T-helper 1 cell treated with Interleukin-12 subunit alpha and Interleukin-12 subunit beta and Interleukin-4 antibody, amounts not matched to agents 30 μg/mL and 1 μg/mL, for 36 hours (primary cell): Measurements from ENCODE around the gene BRSK2.

Experiments
- H3K27ac Mint-ChIP-seq: one replicate; pipeline ENCODE4 v1.8.0; 2021; ENCODE audit warnings: mild to moderate bottlenecking, mixed read lengths
- H3K27me3 Mint-ChIP-seq: one replicate; pipeline ENCODE4 v1.8.0; 2021; ENCODE audit warnings: low read depth, mixed read lengths
- H3K36me3 Mint-ChIP-seq: one replicate; pipeline ENCODE4 v1.8.0; 2021; ENCODE audit warnings: low read depth, mixed read lengths
- H3K4me1 Mint-ChIP-seq: one replicate; pipeline ENCODE4 v1.8.0; 2021; ENCODE audit warnings: low read depth, mixed read lengths
- H3K4me3 Mint-ChIP-seq: one replicate; pipeline ENCODE4 v1.8.0; 2021; ENCODE audit warnings: mild to moderate bottlenecking, moderate library complexity, mixed read lengths
- H3K9me3 Mint-ChIP-seq: one replicate; pipeline ENCODE4 v1.8.0; 2021; ENCODE audit warnings: mixed read lengths

BRSK2 gene

DNA sequence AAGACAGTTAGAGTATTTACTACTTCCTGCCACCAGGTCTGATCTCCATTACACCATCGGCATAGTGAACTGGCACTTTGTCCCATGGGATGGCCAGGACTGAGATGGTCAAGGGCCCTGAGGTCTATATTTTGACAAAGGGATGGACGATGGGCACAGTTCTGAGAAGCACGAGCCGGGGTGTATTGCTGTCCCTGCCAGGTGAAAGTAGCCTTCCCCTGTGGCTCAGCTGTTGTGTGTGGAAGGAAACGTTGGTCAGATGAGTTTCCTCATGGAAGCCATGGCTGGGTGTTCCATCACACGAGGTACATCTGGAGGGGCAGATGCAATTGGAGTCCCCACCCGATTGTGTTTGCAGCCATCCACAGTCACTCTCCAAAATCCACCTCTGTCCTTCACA lies 27.9 kb upstream of the BRSK2 start:
- no peaks in the 10 kb centered on the region for H3K36me3 Mint-ChIP-seq
- H3K4me1 Mint-ChIP-seq: no peaks in the 10 kb centered on the region
- H3K9me3 Mint-ChIP-seq: peaks cover 9% of the 10 kb centered on the region
- H3K27me3 Mint-ChIP-seq: no peaks in the 10 kb centered on the region
- no peak overlapping the region for H3K27ac Mint-ChIP-seq
- no peak overlapping the region for H3K4me3 Mint-ChIP-seq

DNA sequence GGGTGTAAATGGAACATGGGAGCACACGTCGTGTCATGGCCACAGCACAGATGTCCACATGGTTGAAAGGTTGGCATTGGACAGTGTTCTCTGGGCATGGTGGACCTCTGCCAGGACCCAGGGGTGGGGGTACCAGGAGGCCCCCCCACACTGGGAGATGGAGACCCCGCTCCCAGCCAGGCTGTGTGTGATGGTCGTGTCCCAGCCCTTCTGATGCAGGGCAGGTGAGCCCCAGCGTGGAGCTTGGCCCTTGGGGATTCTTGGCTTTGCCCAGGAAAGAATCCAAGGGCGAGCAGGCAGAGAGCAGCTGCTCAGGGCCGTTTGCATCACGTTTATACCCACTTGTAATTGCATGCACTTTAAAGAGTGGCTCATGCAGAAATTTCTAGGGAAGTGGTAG lies 22.0 kb upstream of the BRSK2 start:
- H3K4me1 Mint-ChIP-seq: no peaks in the 10 kb centered on the region
- peaks cover 13% of the 10 kb centered on the region for H3K9me3 Mint-ChIP-seq
- H3K36me3 Mint-ChIP-seq: no peaks in the 10 kb centered on the region
- no peaks in the 10 kb centered on the region for H3K27me3 Mint-ChIP-seq
- no peak overlapping the region for H3K4me3 Mint-ChIP-seq
- no peak overlapping the region for H3K27ac Mint-ChIP-seq

DNA sequence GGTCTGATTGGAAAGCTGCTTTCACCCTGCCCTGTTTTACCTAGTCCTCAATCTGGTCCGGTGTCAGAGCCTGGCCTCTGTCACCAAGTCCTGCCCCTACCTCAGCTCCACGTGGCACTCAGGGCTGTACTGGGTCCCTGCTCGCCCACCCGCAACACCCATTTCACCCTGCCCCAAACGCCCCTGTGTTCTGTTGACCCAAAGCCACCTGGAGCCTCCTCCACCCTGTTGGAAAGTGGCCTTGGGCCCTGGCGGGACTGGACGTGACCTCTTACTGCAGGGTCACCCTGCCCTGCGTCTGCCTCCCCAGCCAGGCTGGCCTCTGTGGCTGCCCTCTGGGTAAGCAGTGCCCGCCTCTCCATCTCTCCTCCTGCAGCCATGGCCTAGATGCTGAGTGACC lies 21.5 kb upstream of the BRSK2 start:
- Mint-ChIP-seq H3K27me3 (no peaks in the 10 kb centered on the region), H3K4me3 (no peak overlapping the region), H3K4me1 (no peaks in the 10 kb centered on the region), H3K9me3 (peaks cover 13% of the 10 kb centered on the region), H3K27ac (no peak overlapping the region), H3K36me3 (no peaks in the 10 kb centered on the region)

DNA sequence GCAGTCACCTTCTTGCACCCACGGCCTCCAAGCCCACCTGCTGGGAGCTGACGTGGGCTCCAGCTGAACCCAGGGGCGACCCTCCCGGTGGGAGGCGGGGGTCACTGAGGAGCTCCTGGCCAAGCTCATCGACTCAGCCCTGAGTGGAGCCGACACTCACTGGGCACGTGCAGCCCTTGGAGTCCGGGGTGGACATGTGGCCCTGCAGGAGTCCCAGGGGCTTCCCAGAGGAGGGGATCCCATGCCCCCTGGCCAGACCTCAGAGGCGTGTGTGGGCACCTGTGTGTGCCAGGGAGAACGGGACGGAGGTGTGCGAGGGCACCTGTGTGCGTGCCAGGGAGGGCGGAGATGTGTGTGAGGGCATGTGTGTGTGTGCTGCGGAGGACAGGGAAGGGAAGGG lies 20.8 kb upstream of the BRSK2 start:
- no peak overlapping the region for H3K27ac Mint-ChIP-seq
- H3K36me3 Mint-ChIP-seq: no peaks in the 10 kb centered on the region
- no peaks in the 10 kb centered on the region for H3K4me1 Mint-ChIP-seq
- H3K27me3 Mint-ChIP-seq: no peaks in the 10 kb centered on the region
- peaks cover 13% of the 10 kb centered on the region for H3K9me3 Mint-ChIP-seq
- no peak overlapping the region for H3K4me3 Mint-ChIP-seq

DNA sequence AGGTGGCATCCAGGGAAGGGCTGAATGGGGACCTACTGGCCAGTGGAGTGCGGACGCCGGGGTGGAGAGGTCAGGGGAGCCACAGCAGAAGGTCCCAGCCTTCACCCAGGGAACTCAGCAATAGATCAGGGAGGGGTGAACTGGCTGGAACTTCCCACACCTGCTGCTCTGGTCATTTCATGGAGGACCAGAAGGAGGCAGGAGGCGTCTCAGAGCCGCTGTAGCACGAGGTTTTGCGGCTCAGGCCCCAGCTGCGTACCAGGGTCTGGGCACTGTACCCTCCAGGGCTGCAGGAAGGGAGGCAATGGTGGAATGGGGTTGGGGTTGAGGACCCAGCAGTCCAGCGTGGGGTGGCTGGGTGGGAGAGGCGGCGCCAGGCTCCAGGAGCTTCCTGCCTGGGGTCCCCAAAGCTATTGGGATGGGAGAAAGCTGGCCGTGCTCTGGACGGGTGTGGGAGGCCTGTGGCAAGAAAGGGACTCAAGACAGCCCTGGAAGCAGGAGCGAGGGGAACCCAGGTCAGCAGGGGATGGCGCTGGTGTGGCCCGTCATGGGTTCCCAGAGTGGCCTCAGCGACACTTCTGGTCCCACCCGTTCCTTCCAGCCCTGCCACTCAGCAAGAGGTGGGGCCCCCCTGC lies 20.2 kb upstream of the BRSK2 start:
- no peak overlapping the region for H3K27ac Mint-ChIP-seq

DNA sequence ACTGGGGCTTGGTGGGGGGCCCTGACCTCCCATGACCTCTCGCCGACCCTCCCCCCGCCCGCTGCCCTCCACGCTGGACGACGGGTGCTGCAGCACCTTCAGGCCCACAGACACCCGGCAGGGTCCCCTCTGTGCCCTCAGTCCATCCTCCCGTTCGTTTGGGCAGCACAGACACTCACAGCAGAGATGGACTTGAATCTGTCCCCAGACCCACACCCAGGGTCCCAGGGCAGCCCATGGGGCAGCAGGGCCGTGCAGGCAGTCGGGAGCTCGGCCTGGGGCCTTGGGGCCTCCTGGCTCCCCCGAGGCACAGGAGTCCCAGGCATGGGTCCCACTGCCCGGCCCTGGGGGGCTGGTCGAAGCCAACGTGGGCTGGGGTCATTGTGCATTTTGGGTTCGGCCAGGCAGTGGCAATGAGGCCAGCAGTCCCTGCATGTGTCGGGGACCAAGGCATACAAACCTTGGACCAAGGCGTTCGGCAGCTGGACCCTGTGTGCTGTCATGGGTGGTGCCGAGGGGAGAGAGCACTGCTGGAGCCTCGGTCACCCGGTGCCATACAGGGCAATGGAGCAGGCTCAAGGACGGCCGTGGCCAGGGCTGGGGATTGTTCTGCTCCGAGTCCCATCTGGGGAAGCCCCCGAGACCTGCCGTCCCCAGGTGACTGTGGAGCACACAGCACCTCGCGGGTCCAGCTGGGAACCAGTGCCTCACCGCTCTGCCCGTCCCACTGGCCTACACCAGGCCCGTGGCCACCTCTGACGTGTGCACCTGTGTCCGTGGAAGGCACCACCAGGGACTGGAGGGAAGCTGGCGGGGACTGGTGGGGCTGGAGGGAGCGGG lies 19.3 kb upstream of the BRSK2 start:
- H3K36me3 Mint-ChIP-seq: no peaks in the 10 kb centered on the region

More for the DNA sequence above, 20.2 kb upstream of the BRSK2 start:
- Mint-ChIP-seq H3K36me3 (no peaks in the 10 kb centered on the region), H3K27me3 (no peaks in the 10 kb centered on the region), H3K9me3 (peaks cover 13% of the 10 kb centered on the region), H3K4me1 (no peaks in the 10 kb centered on the region), H3K4me3 (no peak overlapping the region)

DNA sequence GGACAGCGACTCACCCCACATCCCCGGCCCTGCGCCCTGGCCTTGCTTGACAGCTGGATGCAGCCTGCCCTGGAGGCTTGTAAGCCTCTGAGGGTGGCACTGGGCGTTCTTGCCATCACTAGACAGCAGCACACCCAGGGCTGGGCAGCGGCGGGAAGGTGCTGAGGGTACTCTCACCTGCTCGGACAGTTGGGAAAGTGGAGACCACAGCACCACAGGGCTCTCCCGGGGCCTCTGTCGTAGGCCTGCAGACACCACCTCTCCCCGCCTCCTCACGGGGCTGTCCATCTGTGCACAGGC lies 18.8 kb upstream of the BRSK2 start:
- Mint-ChIP-seq H3K9me3 (peaks cover 10% of the 10 kb centered on the region), H3K4me1 (no peaks in the 10 kb centered on the region), H3K4me3 (no peak overlapping the region), H3K36me3 (no peaks in the 10 kb centered on the region), H3K27ac (no peak overlapping the region), H3K27me3 (no peaks in the 10 kb centered on the region)

More for the DNA sequence above, 19.3 kb upstream of the BRSK2 start:
- no peak overlapping the region for H3K4me3 Mint-ChIP-seq
- H3K9me3 Mint-ChIP-seq: peaks cover 12% of the 10 kb centered on the region
- no peak overlapping the region for H3K27ac Mint-ChIP-seq
- H3K27me3 Mint-ChIP-seq: no peaks in the 10 kb centered on the region
- no peaks in the 10 kb centered on the region for H3K4me1 Mint-ChIP-seq

DNA sequence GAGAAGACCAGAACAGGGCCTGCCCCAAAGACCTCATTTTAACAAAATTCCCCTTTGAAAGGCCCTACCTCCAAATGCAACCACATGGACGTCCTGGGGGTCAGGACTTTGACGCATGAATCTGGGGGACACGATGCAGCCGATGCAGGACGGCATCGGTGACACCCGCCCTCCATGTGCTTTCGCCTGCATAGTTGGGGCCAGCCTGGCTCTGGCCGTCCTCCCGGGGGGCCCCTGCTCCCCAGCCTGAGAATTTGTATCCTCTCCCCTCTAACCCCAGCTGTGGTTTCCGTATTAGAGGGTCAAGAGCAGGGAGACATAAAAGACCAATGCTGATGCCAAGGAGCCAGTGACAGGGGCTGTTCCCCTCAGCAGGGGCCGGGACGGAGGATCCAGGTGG lies 18.4 kb upstream of the BRSK2 start:
- Mint-ChIP-seq H3K4me1 (no peaks in the 10 kb centered on the region), H3K9me3 (peaks cover 10% of the 10 kb centered on the region), H3K4me3 (no peak overlapping the region), H3K27me3 (no peaks in the 10 kb centered on the region), H3K36me3 (no peaks in the 10 kb centered on the region), H3K27ac (no peak overlapping the region)

DNA sequence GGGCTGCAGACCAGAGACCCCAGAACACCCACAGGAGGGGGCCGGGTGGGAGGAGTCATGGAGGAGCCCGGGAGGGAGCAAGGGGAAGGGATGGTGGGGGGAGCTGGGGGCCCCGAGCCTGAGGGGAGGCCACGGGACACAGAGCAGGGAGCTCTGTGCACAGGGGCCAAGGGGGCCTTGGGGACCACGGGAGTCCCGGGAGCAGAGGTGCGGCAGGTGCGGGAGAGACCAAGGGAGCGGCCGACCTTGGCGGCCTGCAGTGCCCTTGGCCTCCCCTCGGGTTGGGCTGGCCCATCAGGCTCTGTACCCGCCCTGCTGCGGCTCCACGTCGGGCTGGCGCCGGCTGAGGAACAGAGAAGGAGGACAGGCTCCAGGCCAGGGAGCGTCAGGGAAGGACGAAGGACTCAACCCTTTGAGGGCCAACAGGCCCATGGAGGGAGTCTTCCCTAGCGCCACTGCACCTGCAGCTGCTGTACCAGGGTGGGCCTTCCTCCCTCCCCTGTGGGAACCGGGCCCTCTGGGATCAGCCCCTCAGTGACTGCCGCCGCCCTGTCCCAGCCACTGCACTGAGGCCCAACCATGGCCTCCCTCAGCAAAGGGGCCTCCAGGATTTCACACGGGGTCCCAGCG lies 17.8 kb upstream of the BRSK2 start:
- Mint-ChIP-seq H3K4me3 (no peak overlapping the region), H3K9me3 (peaks cover 4% of the 10 kb centered on the region), H3K36me3 (no peaks in the 10 kb centered on the region), H3K27ac (no peak overlapping the region), H3K4me1 (no peaks in the 10 kb centered on the region), H3K27me3 (peaks cover 2% of the 10 kb centered on the region)

DNA sequence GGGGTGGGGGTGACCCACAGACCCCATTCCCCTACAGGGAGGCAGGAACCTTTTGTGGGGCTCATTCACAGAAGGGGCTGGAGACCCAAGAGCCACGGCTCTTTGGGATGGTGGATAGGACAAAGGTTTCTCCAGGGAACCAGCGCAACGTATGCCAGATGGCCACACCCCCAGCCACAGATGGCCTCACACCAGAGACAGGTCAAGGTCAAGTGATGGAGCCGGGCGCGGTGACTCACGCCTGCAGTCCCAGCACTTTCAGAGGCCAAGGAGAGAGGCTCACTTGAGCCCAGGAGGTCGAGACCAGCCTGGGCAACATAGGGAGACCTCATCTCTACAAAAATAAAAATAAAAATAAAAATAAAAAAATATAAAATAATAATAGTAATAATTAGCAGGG lies 17.1 kb upstream of the BRSK2 start:
- peaks cover 3% of the 10 kb centered on the region for H3K9me3 Mint-ChIP-seq

DNA sequence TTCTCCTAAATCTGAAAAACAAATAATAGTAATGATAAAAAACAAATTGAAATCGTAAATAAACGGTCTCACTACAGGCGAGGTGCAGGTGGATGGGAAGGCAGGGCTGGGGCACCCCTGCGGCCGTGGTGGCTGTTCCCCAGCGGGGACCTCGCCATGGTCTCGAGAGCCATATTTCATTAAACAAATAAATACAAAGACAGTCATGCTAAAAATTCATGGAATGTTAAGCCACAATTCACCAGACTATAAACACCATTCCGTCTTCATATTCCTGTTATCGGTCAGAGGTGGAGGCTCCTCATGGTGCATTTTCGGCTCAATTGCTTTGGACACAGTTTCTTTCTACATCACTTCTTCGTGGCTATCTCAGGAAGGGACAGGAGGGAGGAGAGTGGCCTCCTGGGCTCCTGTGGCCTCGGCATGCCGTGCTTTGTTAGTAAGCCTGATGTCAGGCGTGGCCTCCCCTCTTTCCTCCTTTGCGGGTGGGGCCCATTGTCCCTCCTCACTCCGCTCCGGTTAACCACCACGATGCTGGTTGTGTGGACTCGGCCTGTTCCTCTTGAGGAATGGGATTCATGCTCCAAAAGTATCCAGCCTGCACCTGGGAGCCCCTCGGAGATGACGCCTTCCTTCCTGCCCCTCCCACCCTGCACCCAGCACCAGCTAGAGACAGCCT lies 16.1 kb upstream of the BRSK2 start:
- H3K27ac Mint-ChIP-seq: no peak overlapping the region
- H3K36me3 Mint-ChIP-seq: no peaks in the 10 kb centered on the region
- no peak overlapping the region for H3K4me3 Mint-ChIP-seq
- peaks cover 7% of the 10 kb centered on the region for H3K27me3 Mint-ChIP-seq
- no peaks in the 10 kb centered on the region for H3K4me1 Mint-ChIP-seq
- no peaks in the 10 kb centered on the region for H3K9me3 Mint-ChIP-seq

More for the DNA sequence above, 17.1 kb upstream of the BRSK2 start:
- Mint-ChIP-seq H3K4me3 (no peak overlapping the region), H3K4me1 (no peaks in the 10 kb centered on the region), H3K27ac (no peak overlapping the region), H3K27me3 (peaks cover 7% of the 10 kb centered on the region), H3K36me3 (no peaks in the 10 kb centered on the region)

DNA sequence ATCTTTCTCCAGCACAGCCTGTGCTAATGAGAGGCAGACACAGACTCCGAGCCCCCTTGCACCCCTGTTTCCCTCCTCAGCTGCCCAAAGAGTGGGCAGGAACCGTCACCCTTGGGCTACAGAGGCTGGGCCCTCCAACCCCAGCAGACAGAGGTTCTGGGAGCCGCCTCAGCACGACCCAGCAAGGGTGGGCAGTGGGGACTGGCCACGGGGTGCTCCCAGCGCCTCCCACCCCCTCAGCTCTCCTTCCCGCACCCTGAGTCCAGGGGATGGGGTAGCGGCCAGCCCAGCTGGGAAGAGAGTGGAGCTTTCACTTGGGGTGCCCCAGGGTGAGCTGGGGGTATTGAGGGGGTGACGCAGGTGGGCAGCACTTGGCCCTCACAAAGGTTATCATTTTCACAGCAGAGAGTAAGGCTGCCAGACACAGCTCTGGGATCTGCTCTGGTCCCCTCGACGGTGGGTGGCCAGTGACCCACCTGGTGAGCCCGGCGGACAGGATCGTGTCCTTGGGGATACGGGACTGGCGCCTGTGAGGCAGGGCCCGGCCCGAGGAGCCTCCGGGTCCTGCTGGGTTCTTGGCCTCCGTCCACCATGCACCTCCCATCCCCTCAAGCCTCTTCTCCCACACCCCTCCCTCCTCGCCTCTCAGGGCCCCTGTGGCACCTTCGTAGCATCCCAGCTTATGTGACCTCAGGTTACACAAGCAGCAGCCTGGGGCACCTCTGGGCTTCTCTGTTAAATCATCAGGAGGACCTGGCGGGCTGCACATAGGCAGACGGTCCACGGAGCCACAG lies 14.4 kb upstream of the BRSK2 start:
- H3K36me3 Mint-ChIP-seq: no peaks in the 10 kb centered on the region
- peaks cover 13% of the 10 kb centered on the region for H3K27me3 Mint-ChIP-seq
- H3K27ac Mint-ChIP-seq: no peak overlapping the region

DNA sequence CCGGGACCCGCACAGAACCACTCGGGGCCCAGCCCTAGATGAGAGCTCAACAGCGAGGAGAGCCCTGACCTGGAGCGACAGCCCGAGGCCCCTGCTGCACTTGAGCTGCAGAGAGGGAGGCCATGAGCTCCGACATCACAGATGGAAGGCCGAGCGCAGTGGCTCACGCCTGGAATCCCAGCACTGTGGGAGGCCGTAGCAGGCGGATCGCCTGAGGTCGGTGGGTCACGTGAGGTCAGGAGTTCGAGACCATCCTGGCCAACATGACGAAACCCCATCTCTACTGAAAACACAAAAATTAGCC lies 13.8 kb upstream of the BRSK2 start:
- Mint-ChIP-seq H3K36me3 (no peaks in the 10 kb centered on the region), H3K27me3 (peaks cover 16% of the 10 kb centered on the region), H3K4me3 (no peak overlapping the region), H3K27ac (no peak overlapping the region), H3K9me3 (no peaks in the 10 kb centered on the region), H3K4me1 (no peaks in the 10 kb centered on the region)

More for the DNA sequence above, 14.4 kb upstream of the BRSK2 start:
- Mint-ChIP-seq H3K4me3 (no peak overlapping the region), H3K9me3 (no peaks in the 10 kb centered on the region), H3K4me1 (no peaks in the 10 kb centered on the region)

DNA sequence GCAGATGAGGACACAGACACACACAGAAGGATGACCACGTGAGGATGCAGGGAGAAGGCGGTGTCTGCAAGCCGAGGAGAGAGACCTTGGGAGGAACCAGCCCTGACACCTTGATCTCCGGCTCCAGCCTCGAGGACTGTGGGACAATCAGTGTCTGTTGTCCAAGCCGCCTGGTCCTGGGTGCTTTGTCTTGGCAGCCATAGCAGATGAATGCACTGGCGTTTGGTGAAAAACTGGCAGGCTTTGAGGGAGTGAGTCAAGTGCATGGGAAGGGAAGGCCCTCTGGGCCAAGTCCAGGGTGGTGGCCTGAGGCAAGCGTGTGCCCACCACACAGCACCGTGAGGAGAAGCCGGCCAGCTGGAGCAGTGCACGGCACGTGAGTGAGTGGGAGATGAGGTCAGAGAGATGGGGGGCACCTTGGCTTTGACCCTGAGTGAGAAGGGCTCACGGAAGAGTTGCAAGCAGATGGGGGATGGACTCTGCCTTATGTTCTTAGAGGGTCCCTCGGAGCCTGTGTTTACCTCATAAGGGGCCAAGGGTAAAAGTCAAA lies 12.4 kb upstream of the BRSK2 start:
- no peaks in the 10 kb centered on the region for H3K36me3 Mint-ChIP-seq
- no peaks in the 10 kb centered on the region for H3K9me3 Mint-ChIP-seq
- H3K4me3 Mint-ChIP-seq: no peak overlapping the region
- peaks cover 16% of the 10 kb centered on the region for H3K27me3 Mint-ChIP-seq
- H3K27ac Mint-ChIP-seq: no peak overlapping the region
- no peaks in the 10 kb centered on the region for H3K4me1 Mint-ChIP-seq
